Hepatocyte (in vitro differentiated cells): ENCODE results near the gene TMEM59. TPM values are rescaled to one million over a fixed set of nuclear protein-coding genes. Genes with fewer than 3 reads are reported as not detected.

Source experiments
- DNase-seq: peaks from one replicate; pipeline ENCODE4 v3.0.0-alpha.2; 2016; ENCODE audit warnings: low spot score
- H2AFZ ChIP-seq: fragments of 200-600 bp; sonication (generic); 2 replicates; pipeline ENCODE4 v1.6.0; 2016; ENCODE audit warnings: antibody characterized with exemption, mild to moderate bottlenecking
- H3K27ac ChIP-seq: fragments of 200-600 bp; sonication (generic); 2 replicates; pipeline ENCODE4 v1.5.1; 2016; ENCODE audit warnings: mild to moderate bottlenecking
- H3K27me3 ChIP-seq: fragments of 200-600 bp; sonication (generic); 2 replicates; pipeline ENCODE4 v1.6.1; 2016
- H3K36me3 ChIP-seq: fragments of 200-600 bp; sonication (generic); replicated peaks from 2 replicates; pipeline ENCODE4 v1.5.1; 2016; ENCODE audit warnings: low read depth; ENCODE audit not compliant: insufficient read depth
- H3K4me1 ChIP-seq: fragments of 200-600 bp; sonication (generic); 2 replicates; pipeline ENCODE4 v1.5.1; 2016; ENCODE audit warnings: mild to moderate bottlenecking, moderate library complexity; ENCODE audit not compliant: insufficient read depth
- H3K4me2 ChIP-seq: fragments of 200-600 bp; sonication (generic); 2 replicates; pipeline ENCODE4 v1.6.0; 2016
- H3K4me3 ChIP-seq: fragments of 200-600 bp; sonication (generic); 2 replicates; pipeline ENCODE4 v1.5.1; 2016; ENCODE audit warnings: mild to moderate bottlenecking
- H3K79me2 ChIP-seq: fragments of 200-600 bp; sonication (generic); 2 replicates; pipeline ENCODE4 v1.6.0; 2017; ENCODE audit warnings: mild to moderate bottlenecking
- H3K9me2 ChIP-seq: fragments of 200-600 bp; sonication (generic); replicated peaks from 2 replicates; pipeline ENCODE4 v1.6.0; 2017; ENCODE audit warnings: mild to moderate bottlenecking; ENCODE audit not compliant: insufficient read depth
- H3K9me3 ChIP-seq: fragments of 200-600 bp; sonication (generic); 2 replicates; pipeline ENCODE4 v1.5.1; 2016; ENCODE audit warnings: low read depth, mild to moderate bottlenecking
- H4K20me1 ChIP-seq: fragments of 200-600 bp; sonication (generic); 2 replicates; pipeline ENCODE4 v1.6.0; 2016; ENCODE audit warnings: mild to moderate bottlenecking; ENCODE audit not compliant: insufficient read depth, poor library complexity, severe bottlenecking
- EZH2 ChIP-seq: fragments of 200-600 bp; sonication (generic); IDR thresholded peaks from 2 replicates; pipeline ENCODE4 v1.6.1; 2016; ENCODE audit warnings: antibody characterized with exemption, mild to moderate bottlenecking, borderline replicate concordance
- EZH2phosphoT487 ChIP-seq: fragments of 200-600 bp; sonication (generic); IDR thresholded peaks from one replicate; pipeline ENCODE4 v1.6.1; 2018; ENCODE audit warnings: antibody characterized with exemption, mild to moderate bottlenecking, low read depth, moderate library complexity; ENCODE audit not compliant: unreplicated experiment, severe bottlenecking
- WGBS: methylation state at CpG from one replicate; pipeline ENCODE4 v1.1.6; 2016; ENCODE audit warnings: low lambda C conversion rate; ENCODE audit errors: missing lambda C conversion rate; 5-methylcytosine and 5-hydroxymethylcytosine counted together
- polyA plus RNA-seq: library from polyadenylated mRNA; unstranded; fragments of >200 nt; fragmentation: Nextera tagmentation; extraction: Ambion mirVana; gene quantifications from 2 replicates; pipeline ENCODE4 v1.2.1, GENCODE V29; 2016
- total RNA-seq: library from RNA; depleted of rRNA; stranded (reverse); fragments of >200 nt; gene quantifications from 2 replicates; pipeline ENCODE4 v1.2.3, GENCODE V29; 2014
- TF ChIP-seq, protein P1 (sequence below): fragments of 200-600 bp; sonication (generic); IDR thresholded peaks from 2 replicates; pipeline ENCODE4 v1.5.1; 2016; ENCODE audit warnings: antibody characterized with exemption, mild to moderate bottlenecking; ENCODE audit not compliant: poor library complexity

Gene TMEM59
- total and polyA plus RNA-seq, 2 experiments from 2014 or later, result 714 to 1,181 TPM

DNA sequence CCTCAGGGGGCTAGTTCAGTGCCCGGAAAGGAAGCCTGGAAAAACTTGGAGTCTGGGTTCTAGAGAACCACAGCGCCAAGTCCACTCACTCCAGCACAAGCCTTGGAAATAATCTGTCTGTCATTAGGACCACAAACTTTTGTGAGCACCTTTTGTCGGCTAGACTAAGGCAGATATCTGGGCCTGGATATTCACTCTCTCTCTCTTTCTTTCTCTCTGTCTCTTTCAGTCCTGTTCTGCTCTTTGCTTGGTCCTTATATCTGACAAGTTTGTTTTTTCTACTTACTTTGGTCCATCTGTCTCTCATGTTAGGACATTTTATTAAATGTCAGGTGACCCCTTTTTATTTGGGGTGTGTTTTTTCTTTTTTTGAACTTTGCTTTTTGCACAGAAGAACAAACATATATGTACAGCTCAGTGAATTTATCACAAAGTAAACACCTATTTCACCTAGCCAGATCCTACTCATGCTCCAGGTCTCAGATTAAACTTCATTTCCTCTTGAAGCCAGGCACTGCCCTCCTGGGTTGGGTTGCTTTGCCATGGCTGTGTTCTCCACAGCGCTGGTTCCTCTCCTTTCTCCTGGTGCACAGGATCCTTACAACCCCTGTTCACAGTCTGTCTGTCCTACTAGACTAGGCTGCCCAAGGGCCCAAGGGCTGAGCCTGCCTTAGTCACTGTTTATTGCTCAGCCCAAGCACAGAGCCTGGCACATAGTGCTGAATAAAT lies 41.2 kb upstream of the TMEM59 start:
- Histone ChIP-seq H3K9me2 (no peaks in the 10 kb centered on the region), H3K4me2 (peak overlapping the region; percentile 47), H3K27me3 (no peaks in the 10 kb centered on the region), H3K36me3 (no peaks in the 10 kb centered on the region), H3K4me1 (no peaks in the 10 kb centered on the region), H3K9me3 (no peaks in the 10 kb centered on the region), H3K27ac (peak overlapping the region; percentile 86), H3K79me2 (no peaks in the 10 kb centered on the region), H2AFZ (no peak overlapping the region), H3K4me3 (no peak overlapping the region), H4K20me1 (no peaks in the 10 kb centered on the region)
- peak; percentile 21 for DNase-seq
- WGBS, result 87% methylated on average over 4 of the region's 4 CpGs
- TF ChIP-seq EZH2 (no peak), EZH2phosphoT487 (no peak)
- TF ChIP-seq, protein P1, sequence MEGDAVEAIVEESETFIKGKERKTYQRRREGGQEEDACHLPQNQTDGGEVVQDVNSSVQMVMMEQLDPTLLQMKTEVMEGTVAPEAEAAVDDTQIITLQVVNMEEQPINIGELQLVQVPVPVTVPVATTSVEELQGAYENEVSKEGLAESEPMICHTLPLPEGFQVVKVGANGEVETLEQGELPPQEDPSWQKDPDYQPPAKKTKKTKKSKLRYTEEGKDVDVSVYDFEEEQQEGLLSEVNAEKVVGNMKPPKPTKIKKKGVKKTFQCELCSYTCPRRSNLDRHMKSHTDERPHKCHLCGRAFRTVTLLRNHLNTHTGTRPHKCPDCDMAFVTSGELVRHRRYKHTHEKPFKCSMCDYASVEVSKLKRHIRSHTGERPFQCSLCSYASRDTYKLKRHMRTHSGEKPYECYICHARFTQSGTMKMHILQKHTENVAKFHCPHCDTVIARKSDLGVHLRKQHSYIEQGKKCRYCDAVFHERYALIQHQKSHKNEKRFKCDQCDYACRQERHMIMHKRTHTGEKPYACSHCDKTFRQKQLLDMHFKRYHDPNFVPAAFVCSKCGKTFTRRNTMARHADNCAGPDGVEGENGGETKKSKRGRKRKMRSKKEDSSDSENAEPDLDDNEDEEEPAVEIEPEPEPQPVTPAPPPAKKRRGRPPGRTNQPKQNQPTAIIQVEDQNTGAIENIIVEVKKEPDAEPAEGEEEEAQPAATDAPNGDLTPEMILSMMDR, result no peak

DNA sequence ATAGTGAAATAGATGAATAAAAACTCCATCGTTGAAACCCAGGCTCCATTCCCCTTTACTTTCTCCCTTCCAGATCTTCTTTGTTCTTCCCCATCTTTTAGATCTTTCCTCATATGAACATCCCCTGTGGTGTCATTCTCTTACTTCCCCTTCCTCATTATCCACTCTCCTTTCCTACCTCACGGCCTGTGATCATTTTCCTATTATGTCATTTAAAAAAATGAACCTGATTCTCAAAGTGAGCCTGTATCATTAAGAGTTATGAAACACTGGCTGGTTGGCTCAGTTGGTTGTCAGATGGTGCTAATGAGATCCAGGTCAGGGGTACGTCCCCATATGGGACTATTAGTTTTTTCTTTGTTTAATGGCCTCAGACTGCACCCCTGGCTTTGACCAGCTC lies 38.7 kb upstream of the TMEM59 start:
- no peak overlapping the region for H3K4me2 ChIP-seq
- TF ChIP-seq, protein P1, result no peak
- TF ChIP-seq EZH2, result no peak
- no peak for TF ChIP-seq EZH2phosphoT487
- 95% methylated on average over 3 of the region's 3 CpGs for WGBS
- no peaks in the 10 kb centered on the region for H3K36me3 ChIP-seq
- H3K9me3 ChIP-seq, result no peaks in the 10 kb centered on the region
- no peaks in the 10 kb centered on the region for H3K4me1 ChIP-seq
- no peak overlapping the region for H3K27ac ChIP-seq
- no peaks in the 10 kb centered on the region for H3K79me2 ChIP-seq
- no peak overlapping the region for H2AFZ ChIP-seq
- H3K4me3 ChIP-seq, result no peak overlapping the region
- DNase-seq, result no peak
- no peaks in the 10 kb centered on the region for H3K27me3 ChIP-seq
- H3K9me2 ChIP-seq, result no peaks in the 10 kb centered on the region
- H4K20me1 ChIP-seq, result no peaks in the 10 kb centered on the region

DNA sequence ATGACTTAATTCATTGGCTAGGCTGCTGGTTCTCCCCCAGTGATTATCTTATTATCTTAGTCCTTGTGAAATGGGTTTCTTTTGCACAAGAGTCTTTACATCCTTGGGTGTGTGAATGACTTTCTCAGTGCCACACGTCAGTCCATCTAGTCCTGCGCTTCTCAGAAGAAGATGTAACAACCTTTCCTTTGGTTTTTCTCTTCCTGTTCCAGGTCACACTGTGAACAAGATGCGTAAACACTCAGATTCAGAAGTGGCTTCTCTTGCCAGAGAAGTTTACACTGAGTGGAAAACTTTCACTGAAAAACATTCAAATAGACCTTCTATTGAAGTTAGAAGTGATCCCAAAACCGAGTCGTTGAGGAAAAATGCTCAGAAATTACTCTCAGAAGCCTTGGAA lies 35.4 kb upstream of the TMEM59 start:
- DNase-seq, result no peak
- H2AFZ ChIP-seq, result no peak overlapping the region
- TF ChIP-seq EZH2phosphoT487 (no peak), EZH2 (no peak)
- TF ChIP-seq, protein P1, result no peak
- no peaks in the 10 kb centered on the region for H4K20me1 ChIP-seq
- H3K79me2 ChIP-seq, result no peaks in the 10 kb centered on the region
- H3K36me3 ChIP-seq, result no peaks in the 10 kb centered on the region
- no peaks in the 10 kb centered on the region for H3K9me3 ChIP-seq
- H3K9me2 ChIP-seq, result no peaks in the 10 kb centered on the region
- H3K4me3 ChIP-seq, result no peak overlapping the region
- H3K27me3 ChIP-seq, result no peaks in the 10 kb centered on the region
- no peaks in the 10 kb centered on the region for H3K4me1 ChIP-seq
- no peak overlapping the region for H3K4me2 ChIP-seq
- H3K27ac ChIP-seq, result no peak overlapping the region
- WGBS, result 93% methylated on average over 5 of the region's 5 CpGs
